GM18519 (cell line): ENCODE measurements around the gene PTPN13.

Experiments
- ATAC-seq: cut with Tn5 transposase; IDR thresholded peaks from one replicate; pipeline ENCODE4 v1.9.1; 2021; ENCODE audit warnings: mild to moderate bottlenecking, moderate library complexity; ENCODE audit not compliant: unreplicated experiment, low FRiP score

PTPN13 gene

GRCh38 chr4:86847571-86847970, 253.5 kb downstream of the PTPN13 start:
- no peak for ATAC-seq

- ATAC-seq, result no peak
Measured at GRCh38 chr4:86848136-86848535, 254.0 kb downstream of the PTPN13 start.

DNA sequence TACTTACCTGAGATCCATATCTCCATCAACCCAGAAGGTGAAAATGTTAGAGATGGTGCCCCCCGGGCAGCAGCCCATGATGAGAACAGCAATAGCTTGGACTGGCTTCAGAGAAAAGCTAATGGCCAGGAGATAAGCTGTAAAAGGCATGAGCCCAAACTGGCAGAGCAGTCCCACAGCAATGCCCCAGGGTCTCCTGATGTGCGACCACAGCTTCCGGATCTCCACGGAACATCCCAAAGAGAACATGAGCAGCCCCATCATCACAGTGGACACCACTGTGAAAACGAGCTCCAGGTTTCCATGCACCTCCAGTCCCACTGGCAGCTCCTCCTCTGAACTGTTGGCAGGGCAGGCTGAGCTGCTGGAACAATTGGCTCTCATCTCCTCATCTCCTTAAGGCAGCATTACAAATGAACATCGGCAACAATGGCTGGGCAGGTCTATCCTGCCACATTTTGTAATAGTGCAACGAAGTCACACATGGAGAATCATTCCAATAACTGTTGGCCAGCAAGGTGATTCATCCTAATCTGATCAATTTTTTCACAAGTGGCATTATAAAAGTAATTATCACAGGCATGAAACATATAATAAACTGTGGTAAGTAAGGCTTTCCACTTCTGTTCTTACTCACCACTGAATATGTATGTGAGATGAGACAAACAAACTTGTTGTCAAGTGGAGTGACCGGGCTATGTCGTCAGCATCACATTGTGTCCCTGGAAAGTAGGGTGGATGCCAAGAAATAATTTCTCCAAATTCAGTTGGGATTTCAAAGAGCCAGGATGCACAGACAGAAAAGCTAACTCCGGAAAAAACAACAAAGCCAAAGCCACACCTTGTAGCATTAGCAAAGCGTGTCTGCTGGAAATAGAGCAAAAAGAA, 254.9 kb downstream of the PTPN13 start, which contains the start of gene SLC10A6:
Gene SLC10A6, minus strand, starts transcription at position 653 of the 888 bp plus-strand sequence. Its CDS starts 269 bp downstream, at position 384.
- no peak for ATAC-seq

GRCh38 chr4:86853209-86853608, 259.1 kb downstream of the PTPN13 start:
- no peak for ATAC-seq

- no peak for ATAC-seq
Measured at GRCh38 chr4:86855572-86855971, 261.5 kb downstream of the PTPN13 start.

GRCh38 chr4:86856896-86857295, 262.8 kb downstream of the PTPN13 start:
- no peak for ATAC-seq

DNA sequence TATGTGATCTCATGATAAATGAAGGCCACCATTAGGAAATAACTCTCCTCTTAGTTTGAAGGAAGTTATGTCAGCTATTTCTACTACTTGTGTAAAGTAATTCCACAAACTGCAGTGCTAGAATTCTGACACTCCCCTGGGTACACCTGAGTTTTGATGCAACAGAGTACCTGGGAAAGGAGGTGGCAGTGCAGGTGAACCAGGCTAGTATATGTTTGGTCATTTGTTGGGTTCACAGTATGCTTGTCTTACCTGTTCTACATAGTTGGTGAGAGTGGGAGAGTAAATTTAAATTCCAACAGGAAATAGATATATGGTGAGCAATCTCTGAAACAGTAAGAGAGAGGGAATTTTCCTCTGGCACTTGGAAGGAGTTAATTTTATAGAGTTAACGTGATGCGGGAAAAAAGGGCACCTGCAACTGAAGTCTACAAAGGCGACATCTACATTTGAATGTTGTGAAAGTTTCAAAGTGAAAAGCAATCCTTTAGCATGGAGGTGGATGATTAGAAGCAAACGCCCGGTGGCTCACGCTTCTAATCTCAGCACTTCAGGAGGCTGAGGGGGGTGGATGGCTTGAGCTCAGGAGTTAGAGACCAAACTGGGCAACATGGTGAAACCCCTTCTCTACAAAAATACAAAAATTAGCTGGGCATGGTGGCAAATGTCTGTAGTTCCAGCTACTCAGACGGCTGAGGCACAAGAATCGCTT, 263.4 kb downstream of the PTPN13 start:
- ATAC-seq, result no peak
